Brain microvascular endothelial cell (primary cell): ENCODE data around the gene ATAD3A.

ENCODE experiments used
- DNase-seq: peaks from one replicate; pipeline ENCODE4 v3.0.0-alpha.2; 2020
- H3K27ac ChIP-seq: fragments of 250-450 bp; sonication (Bioruptor Pico); 2 replicates; pipeline ENCODE4 v1.5.1; 2020; ENCODE audit warnings: mild to moderate bottlenecking, moderate library complexity
- H3K27me3 ChIP-seq: fragments of 250-450 bp; sonication (Bioruptor Pico); replicated peaks from 2 replicates; pipeline ENCODE4 v1.5.1; 2020; ENCODE audit warnings: mild to moderate bottlenecking
- H3K36me3 ChIP-seq: fragments of 250-450 bp; sonication (Bioruptor Pico); replicated peaks from 2 replicates; pipeline ENCODE4 v1.5.1; 2020; ENCODE audit warnings: mild to moderate bottlenecking
- H3K4me3 ChIP-seq: 2 replicates; pipeline ENCODE4 v1.5.1; 2011; ENCODE audit warnings: low read depth, mild to moderate bottlenecking, control low read depth, low read length, moderate library complexity
- in situ Hi-C: cut with HindIII; loops from 2 replicates; pipeline ENCODE4 v1.10.0; 2017; ENCODE audit warnings: low sequenced_read_pairs, low pct_ligation_motif_present
- TF ChIP-seq, protein P1 (sequence below): IDR thresholded peaks from 2 replicates; pipeline ENCODE4 v1.5.1; 2011; ENCODE audit warnings: low read depth, mild to moderate bottlenecking, moderate library complexity, low read length, control low read depth, inconsistent platforms; ENCODE audit errors: missing control alignments

ATAD3A gene

GRCh38 chr1:1542766-1543705, 31.1 kb downstream of the ATAD3A start:
- TF ChIP-seq, protein P1, sequence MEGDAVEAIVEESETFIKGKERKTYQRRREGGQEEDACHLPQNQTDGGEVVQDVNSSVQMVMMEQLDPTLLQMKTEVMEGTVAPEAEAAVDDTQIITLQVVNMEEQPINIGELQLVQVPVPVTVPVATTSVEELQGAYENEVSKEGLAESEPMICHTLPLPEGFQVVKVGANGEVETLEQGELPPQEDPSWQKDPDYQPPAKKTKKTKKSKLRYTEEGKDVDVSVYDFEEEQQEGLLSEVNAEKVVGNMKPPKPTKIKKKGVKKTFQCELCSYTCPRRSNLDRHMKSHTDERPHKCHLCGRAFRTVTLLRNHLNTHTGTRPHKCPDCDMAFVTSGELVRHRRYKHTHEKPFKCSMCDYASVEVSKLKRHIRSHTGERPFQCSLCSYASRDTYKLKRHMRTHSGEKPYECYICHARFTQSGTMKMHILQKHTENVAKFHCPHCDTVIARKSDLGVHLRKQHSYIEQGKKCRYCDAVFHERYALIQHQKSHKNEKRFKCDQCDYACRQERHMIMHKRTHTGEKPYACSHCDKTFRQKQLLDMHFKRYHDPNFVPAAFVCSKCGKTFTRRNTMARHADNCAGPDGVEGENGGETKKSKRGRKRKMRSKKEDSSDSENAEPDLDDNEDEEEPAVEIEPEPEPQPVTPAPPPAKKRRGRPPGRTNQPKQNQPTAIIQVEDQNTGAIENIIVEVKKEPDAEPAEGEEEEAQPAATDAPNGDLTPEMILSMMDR: no peak
- no peak for DNase-seq
- in situ Hi-C loops: no loop called here

GRCh38 chr1:1543706-1544099, 31.7 kb downstream of the ATAD3A start:
- no peak overlapping the region for H3K4me3 ChIP-seq
- peaks cover 17% of the 10 kb centered on the region for H3K36me3 ChIP-seq
- TF ChIP-seq, protein P1: no peak
- no peak overlapping the region for H3K27ac ChIP-seq
- DNase-seq: no peak
- in situ Hi-C loops: no loop called here
- no peaks in the 10 kb centered on the region for H3K27me3 ChIP-seq

More at GRCh38 chr1:1542766-1543705, 31.1 kb downstream of the ATAD3A start:
- Histone ChIP-seq H3K27me3 (no peaks in the 10 kb centered on the region), H3K4me3 (no peak overlapping the region), H3K36me3 (peaks cover 17% of the 10 kb centered on the region), H3K27ac (no peak overlapping the region)

DNA sequence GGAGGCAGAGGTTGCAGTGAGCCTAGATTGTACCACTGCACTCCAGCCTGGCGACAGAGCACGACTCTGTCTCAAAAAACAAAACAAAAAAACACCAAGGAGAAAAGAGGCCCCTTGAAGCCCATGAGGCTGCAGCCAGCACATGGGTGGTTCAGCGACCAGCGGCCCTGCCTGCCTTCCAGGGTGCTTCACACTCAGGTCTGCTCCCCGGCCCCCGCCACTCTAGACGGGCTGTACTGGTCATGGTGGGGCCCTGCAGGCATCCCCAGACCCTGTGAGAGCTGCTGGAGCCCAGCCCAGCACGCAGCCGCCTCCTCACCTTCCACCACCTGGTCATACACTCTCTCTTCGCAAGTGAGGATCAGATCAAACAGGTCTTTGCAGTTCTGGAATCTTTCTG, 32.6 kb downstream of the ATAD3A start:
- Histone ChIP-seq H3K36me3 (peaks cover 17% of the 10 kb centered on the region), H3K4me3 (no peak overlapping the region)
- in situ Hi-C loops: no loop called here

DNA sequence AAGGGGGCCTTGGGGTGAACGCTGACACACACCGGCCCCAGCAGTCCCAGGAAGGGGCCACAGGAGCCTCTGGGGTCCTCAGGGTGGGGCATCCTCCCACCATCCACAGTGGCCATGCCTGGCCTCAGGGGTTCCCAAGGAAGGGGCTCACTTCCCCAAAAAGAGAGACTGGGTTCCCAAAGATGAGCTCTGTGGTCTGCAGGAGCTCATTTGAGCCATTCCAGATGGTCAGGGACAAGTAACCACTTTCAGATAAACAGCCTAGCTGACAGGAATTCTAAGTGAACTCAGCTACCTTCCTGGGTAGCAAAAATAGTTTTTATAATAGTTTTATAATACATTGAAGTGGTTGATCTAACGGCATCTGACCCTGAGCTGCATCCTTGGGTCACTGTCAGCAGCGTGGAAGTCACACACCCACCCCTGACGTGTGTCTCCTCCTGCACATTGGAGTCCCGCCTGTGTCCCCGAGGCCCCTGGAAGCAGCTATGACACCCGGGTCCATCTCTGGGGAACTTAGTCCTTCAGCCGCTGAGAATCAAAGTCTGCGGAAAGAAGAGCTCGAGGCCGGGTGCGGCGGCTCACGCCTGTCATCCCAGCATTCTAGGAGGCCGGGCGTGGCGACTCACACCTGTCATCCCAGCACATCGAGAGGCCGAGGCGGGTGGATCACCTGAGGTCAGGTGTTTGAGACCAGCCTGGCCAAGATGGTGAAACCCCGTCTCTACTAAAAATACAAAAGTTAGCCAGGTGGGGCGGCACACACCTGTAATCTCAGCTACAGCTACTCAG, 34.2 kb downstream of the ATAD3A start:
- Histone ChIP-seq H3K27ac (no peak overlapping the region), H3K36me3 (peaks cover 17% of the 10 kb centered on the region), H3K27me3 (no peaks in the 10 kb centered on the region), H3K4me3 (no peak overlapping the region)
- no peak for DNase-seq
- in situ Hi-C loops: no loop called here
- TF ChIP-seq, protein P1: no peak

More for the DNA sequence above, 32.6 kb downstream of the ATAD3A start:
- Histone ChIP-seq H3K27me3 (no peaks in the 10 kb centered on the region), H3K27ac (no peak overlapping the region)
- TF ChIP-seq, protein P1: no peak
- DNase-seq: no peak

DNA sequence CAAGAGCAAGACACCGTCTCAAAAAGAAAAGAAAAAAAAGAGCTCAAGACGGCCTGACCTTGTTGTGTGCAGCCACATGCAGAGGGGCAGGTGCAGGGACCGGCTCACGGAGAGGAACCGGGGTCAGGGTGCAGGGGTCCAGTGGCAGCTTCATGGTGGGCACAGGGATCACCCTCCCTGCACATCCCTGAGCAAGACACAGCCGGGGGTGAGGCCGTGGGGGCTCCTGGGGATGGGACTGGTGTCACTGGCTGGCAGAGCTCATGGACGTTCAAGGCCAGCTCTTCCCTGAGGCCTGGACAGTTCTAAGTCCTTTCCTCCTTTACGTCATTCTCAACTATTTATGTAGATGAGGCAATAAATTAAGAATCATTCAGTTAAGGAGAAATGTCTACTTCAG, 35.0 kb downstream of the ATAD3A start:
- H3K27ac ChIP-seq: no peak overlapping the region
- DNase-seq: no peak
- in situ Hi-C loops: no loop called here
- TF ChIP-seq, protein P1: no peak
- H3K36me3 ChIP-seq: peaks cover 9% of the 10 kb centered on the region
- H3K27me3 ChIP-seq: no peaks in the 10 kb centered on the region
- H3K4me3 ChIP-seq: no peak overlapping the region
